Lower lobe of right lung (tissue), 2 donors: ENCODE measurements around the gene FAM221A. TPM values are rescaled to one million over a fixed set of nuclear protein-coding genes. Genes with fewer than 3 reads are reported as not detected.
"Not testable (repeated sequence)": the region's sequence is repeated elsewhere in the genome, so short reads cannot be mapped to it uniquely, and the experiment has no call there.

Source experiments
- ATAC-seq, 2 donors: fragments of 200-7000 bp; cut with Tn5 transposase; one replicate each; pipeline ENCODE4 v1.9.1; 2020 to 2022; ENCODE audit warnings: mild to moderate bottlenecking in 2 of 2, moderate library complexity in 2 of 2
- DNase-seq: peaks from one replicate; pipeline ENCODE4 v3.0.0-alpha.2; 2020
- H3K27ac ChIP-seq: fragments of 200-600 bp; one replicate; pipeline ENCODE4 v1.8.0; 2022
- H3K27me3 ChIP-seq: fragments of 200-600 bp; one replicate; pipeline ENCODE4 v1.8.0; 2022; ENCODE audit warnings: low read depth
- H3K36me3 ChIP-seq: fragments of 200-600 bp; one replicate; pipeline ENCODE4 v1.8.0; 2022; ENCODE audit warnings: mild to moderate bottlenecking
- H3K4me1 ChIP-seq: fragments of 200-600 bp; one replicate; pipeline ENCODE4 v1.8.0; 2022
- H3K4me3 ChIP-seq: fragments of 200-600 bp; one replicate; pipeline ENCODE4 v1.8.0; 2022; ENCODE audit warnings: mild to moderate bottlenecking
- H3K9me3 ChIP-seq: fragments of 200-600 bp; one replicate; pipeline ENCODE4 v1.8.0; 2022
- intact Hi-C: fragments of 100-400 bp; cut with DNase I; formaldehyde crosslinking; loops from one replicate; pipeline ENCODE4 v1.11.0; 2022
- total RNA-seq: library from RNA; stranded (reverse); fragmentation: NEBNext Ultra II Directional; extraction: Animal tissue kit (Norgen Biotek cat#: 25700); gene quantifications from one replicate; pipeline ENCODE4 v1.2.1, GENCODE V29; 2021
- TF ChIP-seq, protein P1 (sequence below): fragments of 200-600 bp; IDR thresholded peaks from one replicate; pipeline ENCODE4 v1.8.0; 2022; ENCODE audit warnings: antibody characterized with exemption, mild to moderate bottlenecking
- donor health status: DM: no; HTN: yes; CAD: no; lungs with severe emphysema.

The FAM221A gene
- total RNA-seq, 1 donor from 2014 or later: 10.3 TPM

DNA sequence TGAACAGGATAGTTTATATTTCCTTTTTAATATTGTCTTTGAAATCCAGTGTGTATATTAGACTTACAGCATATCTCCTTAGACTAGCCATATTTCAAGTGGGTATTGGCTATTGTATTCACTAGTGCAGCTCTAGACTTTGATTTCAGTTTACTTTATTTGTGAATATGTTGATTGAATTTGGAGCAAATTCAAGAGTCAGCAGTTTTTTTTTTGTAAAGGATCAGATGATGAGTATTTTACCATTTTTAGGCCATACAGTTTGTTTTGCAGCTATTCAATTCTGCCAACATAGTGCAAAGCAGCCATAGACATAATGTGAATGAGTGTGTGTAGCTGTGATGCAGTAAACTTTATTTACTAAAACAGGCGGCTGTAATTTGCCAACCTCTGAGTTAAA lies 34.6 kb downstream of the FAM221A start:
- no peak overlapping the region for H3K4me3 ChIP-seq
- ATAC-seq (no peak), DNase-seq (no peak)
- no peaks in the 10 kb centered on the region for H3K36me3 ChIP-seq
- H3K27ac ChIP-seq: no peak overlapping the region
- TF ChIP-seq, protein P1, sequence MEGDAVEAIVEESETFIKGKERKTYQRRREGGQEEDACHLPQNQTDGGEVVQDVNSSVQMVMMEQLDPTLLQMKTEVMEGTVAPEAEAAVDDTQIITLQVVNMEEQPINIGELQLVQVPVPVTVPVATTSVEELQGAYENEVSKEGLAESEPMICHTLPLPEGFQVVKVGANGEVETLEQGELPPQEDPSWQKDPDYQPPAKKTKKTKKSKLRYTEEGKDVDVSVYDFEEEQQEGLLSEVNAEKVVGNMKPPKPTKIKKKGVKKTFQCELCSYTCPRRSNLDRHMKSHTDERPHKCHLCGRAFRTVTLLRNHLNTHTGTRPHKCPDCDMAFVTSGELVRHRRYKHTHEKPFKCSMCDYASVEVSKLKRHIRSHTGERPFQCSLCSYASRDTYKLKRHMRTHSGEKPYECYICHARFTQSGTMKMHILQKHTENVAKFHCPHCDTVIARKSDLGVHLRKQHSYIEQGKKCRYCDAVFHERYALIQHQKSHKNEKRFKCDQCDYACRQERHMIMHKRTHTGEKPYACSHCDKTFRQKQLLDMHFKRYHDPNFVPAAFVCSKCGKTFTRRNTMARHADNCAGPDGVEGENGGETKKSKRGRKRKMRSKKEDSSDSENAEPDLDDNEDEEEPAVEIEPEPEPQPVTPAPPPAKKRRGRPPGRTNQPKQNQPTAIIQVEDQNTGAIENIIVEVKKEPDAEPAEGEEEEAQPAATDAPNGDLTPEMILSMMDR: no peak
- H3K27me3 ChIP-seq: no peaks in the 10 kb centered on the region
- no peaks in the 10 kb centered on the region for H3K4me1 ChIP-seq
- intact Hi-C loops: loop anchor here (5.0 kb wide), 1 partner anchor 142 kb away; no protein-coding TSS in a partner anchor
- no peaks in the 10 kb centered on the region for H3K9me3 ChIP-seq

DNA sequence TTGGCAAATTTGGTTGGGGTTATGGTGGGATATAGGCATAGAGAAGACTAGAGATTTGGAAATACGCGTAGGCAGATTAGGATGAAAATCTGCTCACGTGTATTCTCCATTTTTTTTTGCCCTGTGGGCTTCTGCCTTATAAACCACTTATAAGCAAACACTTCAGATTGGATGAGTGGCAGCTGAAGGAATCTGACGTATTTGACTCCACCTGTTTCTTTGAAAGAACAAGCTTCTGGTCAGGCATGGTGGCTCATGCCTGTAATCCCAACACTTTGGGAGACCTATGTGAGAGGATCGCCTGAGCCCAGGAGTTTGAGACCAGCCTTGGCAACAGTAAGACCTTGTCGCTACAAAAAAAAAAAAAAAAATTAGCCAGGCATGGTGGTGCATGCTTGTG lies 35.1 kb downstream of the FAM221A start:
- intact Hi-C loops: no loop called here
- no peaks in the 10 kb centered on the region for H3K27me3 ChIP-seq
- H3K4me1 ChIP-seq: no peaks in the 10 kb centered on the region
- TF ChIP-seq, protein P1: no peak
- no peak overlapping the region for H3K4me3 ChIP-seq
- ATAC-seq (peak; percentile 29 to 76), DNase-seq (no peak)
- H3K36me3 ChIP-seq: no peaks in the 10 kb centered on the region
- H3K9me3 ChIP-seq: no peaks in the 10 kb centered on the region
- no peak overlapping the region for H3K27ac ChIP-seq

DNA sequence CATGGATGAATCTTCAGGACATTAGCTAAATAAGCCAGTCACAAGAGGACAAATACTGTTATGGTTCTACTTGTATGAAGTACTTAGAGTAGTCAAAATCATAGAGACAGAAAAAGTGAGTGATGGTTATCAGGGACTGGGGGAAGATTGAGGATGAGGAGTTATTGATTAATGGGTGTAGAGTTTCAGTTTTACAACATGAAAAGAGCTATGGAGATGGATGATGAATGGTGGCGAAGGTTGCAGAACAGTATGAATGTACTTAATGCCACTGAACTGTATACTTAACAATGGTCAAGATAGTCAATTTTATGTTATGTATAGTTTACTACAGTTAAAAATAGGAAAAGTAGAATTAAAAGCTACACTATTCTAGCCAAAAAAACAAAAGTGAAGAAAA lies 37.8 kb downstream of the FAM221A start:
- H3K9me3 ChIP-seq: no peaks in the 10 kb centered on the region
- intact Hi-C loops: no loop called here
- H3K4me1 ChIP-seq: no peaks in the 10 kb centered on the region
- H3K36me3 ChIP-seq: no peaks in the 10 kb centered on the region
- no peak overlapping the region for H3K27ac ChIP-seq
- no peak for DNase-seq
- no peak overlapping the region for H3K4me3 ChIP-seq
- no peak for ATAC-seq
- no peaks in the 10 kb centered on the region for H3K27me3 ChIP-seq
- TF ChIP-seq, protein P1: no peak

- H3K27ac ChIP-seq: no peak overlapping the region
- intact Hi-C loops: no loop called here
- H3K36me3 ChIP-seq: no peaks in the 10 kb centered on the region
- H3K9me3 ChIP-seq: no peaks in the 10 kb centered on the region
- TF ChIP-seq, protein P1: no peak
- DNase-seq (no peak), ATAC-seq (no peak)
- H3K4me3 ChIP-seq: no peak overlapping the region
- no peaks in the 10 kb centered on the region for H3K27me3 ChIP-seq
- no peaks in the 10 kb centered on the region for H3K4me1 ChIP-seq
Measured at GRCh38 chr7:23721456-23721855, 41.5 kb downstream of the FAM221A start.

DNA sequence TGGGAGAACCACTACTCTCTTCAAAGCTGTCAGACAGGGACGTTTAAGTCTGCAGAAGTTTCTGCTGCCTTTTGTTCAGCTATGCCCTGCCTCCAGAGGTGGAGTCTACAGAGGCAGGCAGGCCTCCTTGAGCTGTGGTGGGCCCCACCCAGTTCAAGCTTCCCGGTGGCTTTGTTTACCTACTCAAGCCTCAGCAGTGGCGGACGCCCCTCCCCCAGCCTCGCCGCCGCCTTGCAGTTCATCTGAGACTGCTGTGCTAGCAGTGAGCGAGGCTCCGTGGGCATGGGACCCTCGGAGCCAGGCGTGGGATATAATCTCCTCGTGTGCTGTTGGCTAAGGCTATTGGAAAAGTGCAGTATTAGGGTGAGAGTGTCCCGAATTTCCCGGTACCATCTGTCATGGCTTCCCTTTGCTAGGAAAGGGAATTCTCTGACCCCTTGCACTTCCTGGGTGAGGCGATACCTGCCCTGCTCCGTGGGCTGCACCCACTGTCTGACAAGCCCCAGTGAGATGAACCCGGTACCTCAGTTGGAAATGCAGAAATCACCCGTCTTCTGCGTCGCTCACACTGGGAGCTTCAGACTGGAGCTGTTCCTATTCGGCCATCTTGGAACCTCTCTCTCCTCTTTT lies 42.7 kb downstream of the FAM221A start:
- H3K4me1 ChIP-seq, ATAC-seq, H3K9me3 ChIP-seq, intact Hi-C loops, H3K4me3 ChIP-seq, H3K27ac ChIP-seq, H3K36me3 ChIP-seq, H3K27me3 ChIP-seq: not testable (repeated sequence)
- DNase-seq: peak; percentile 68

- DNase-seq, ATAC-seq, H3K9me3 ChIP-seq, H3K4me1 ChIP-seq, intact Hi-C loops, H3K4me3 ChIP-seq, H3K36me3 ChIP-seq, H3K27me3 ChIP-seq, H3K27ac ChIP-seq: not testable (repeated sequence)
Measured at GRCh38 chr7:23724113-23724512, 44.1 kb downstream of the FAM221A start.

GRCh38 chr7:23742051-23742450 lies 62.1 kb downstream of the FAM221A start:
- Histone ChIP-seq H3K27me3 (no peaks in the 10 kb centered on the region), H3K9me3 (peaks cover 13% of the 10 kb centered on the region), H3K4me1 (no peaks in the 10 kb centered on the region), H3K36me3 (no peaks in the 10 kb centered on the region), H3K27ac (no peak overlapping the region), H3K4me3 (no peak overlapping the region)
- no peak for ATAC-seq
- intact Hi-C loops: no loop called here
- DNase-seq: no peak
- TF ChIP-seq, protein P1: no peak
